Measurements from ENCODE around the gene MTPN.

The MTPN gene

DNA sequence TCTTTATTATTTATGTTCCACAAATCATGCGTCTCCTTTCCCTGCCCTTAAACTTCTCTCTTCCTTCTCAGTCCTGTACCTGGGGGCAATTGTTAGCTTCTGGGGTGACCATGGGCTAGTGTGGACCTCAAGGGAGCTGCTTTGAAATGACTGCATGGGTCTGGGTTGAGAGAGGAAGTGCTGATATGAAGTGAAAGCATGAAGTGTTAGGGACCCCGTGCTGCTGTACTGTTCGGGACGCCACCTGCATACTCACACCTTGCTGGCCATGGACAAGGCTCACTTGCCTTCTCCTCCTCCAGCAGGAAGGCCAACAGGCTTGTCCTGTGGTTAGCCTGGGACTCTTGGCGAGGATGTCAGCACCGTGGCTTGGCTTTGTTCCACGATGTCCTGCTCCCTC is 56.7 kb downstream of the MTPN start:
- no peak for FAIRE-seq

GRCh38 chr7:135919071-135919841 is 57.9 kb downstream of the MTPN start:
- no peak for FAIRE-seq

DNA sequence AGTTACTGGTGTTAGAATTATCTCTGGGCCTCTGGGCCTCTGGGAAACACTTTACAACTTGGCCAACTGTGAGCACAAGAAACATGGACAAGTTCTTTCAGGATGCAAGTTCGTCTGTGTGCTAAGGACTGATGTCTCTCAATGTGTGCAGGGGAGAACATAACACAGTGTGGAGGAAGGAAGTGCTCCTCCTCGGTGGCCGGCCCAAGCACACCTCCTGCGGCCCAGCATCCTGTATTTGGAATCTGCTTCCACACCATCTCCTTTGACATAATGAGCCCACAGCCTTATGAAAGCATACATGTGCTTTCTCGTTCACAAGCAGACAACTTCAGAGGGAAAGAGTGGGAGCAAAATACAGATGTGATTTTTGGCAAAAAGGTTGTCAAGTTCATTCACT is 59.0 kb downstream of the MTPN start:
- FAIRE-seq: no peak

GRCh38 chr7:135917721-135918120 is 59.4 kb downstream of the MTPN start:
- FAIRE-seq: no peak

DNA sequence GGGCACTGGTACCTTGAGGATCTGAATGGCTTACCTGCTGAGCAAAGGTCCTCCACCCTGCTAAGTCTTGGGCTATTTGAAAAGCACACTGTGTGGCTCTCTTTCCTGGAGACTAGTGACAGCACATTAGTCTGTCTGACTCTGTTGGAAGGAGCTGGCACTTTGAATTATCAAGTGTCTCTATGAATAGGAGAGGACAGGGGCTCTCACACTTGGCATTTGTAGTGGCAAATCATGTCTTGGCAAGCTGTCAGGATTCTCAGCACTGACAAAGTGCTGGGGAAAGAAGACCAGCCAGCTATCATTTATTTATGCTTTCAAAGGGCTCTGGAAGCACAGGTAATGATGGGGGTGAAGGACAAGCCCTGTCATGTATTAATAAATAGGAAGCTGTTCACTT is 62.8 kb downstream of the MTPN start:
- no peak for FAIRE-seq

DNA sequence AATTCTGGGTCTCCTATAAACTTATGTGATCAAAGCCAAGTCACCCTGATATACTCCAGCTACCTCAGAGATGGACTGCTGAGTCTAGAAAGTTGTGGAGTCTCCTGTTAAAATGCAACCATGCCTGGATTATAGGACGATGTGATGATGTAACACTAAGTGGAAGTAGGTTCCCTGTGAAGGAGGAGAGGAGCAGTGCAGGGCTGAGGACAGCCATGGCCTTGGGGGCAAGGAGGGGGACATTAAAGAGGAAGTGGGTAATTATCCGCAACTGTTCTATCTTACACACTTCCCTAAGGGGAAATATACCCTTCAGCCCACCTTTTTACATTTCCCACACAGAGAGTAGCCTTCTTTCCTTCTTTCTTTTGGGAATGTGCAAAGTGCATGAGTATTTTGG is 63.8 kb downstream of the MTPN start:
- no peak for FAIRE-seq

GRCh38 chr7:135911099-135911498 is 66.1 kb downstream of the MTPN start:
- no peak for FAIRE-seq

- FAIRE-seq: no peak
These were observed 66.6 kb downstream of the MTPN start for GRCh38 chr7:135910393-135911036.

- FAIRE-seq: peak; percentile 51
These were observed 71.3 kb downstream of the MTPN start for GRCh38 chr7:135905858-135906257.

DNA sequence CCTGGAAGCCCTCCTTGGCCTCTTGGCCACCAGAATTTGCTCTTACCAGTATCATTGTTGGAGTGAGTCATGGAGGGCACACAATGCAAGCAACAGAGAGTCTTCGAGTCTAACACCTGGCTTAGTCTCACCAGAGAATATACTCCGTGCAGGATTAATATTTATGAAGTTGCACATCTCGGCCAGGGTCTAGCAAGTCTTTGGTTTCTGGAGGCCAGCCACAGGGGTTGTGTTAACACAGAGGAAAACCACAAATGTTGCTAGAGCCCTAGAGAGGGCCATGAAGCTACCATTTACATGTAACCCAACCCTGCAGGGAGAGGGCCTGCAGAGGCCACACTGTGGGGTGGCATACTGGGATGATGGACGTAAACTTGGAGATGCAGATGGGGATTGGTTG is 71.8 kb downstream of the MTPN start:
- no peak for FAIRE-seq

DNA sequence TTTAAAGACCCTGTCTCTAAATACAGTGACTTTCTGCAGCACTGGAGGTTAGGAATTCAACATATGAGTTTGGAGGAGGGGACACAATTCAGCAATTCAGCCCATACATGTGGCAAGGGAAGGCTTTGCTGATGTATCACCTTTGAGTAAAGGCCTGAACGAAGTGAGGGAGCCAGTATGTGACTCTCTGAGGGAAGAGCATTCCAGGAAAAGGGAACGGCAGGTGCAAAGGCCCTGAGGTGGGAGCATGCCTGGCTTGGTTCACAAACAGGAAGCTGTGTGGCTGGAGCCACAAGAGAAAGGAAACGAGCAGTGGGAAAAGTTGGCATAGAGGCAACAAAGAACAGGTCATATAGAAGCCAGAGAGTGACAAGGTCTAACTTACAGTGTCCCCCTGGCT is 72.9 kb downstream of the MTPN start:
- no peak for FAIRE-seq

DNA sequence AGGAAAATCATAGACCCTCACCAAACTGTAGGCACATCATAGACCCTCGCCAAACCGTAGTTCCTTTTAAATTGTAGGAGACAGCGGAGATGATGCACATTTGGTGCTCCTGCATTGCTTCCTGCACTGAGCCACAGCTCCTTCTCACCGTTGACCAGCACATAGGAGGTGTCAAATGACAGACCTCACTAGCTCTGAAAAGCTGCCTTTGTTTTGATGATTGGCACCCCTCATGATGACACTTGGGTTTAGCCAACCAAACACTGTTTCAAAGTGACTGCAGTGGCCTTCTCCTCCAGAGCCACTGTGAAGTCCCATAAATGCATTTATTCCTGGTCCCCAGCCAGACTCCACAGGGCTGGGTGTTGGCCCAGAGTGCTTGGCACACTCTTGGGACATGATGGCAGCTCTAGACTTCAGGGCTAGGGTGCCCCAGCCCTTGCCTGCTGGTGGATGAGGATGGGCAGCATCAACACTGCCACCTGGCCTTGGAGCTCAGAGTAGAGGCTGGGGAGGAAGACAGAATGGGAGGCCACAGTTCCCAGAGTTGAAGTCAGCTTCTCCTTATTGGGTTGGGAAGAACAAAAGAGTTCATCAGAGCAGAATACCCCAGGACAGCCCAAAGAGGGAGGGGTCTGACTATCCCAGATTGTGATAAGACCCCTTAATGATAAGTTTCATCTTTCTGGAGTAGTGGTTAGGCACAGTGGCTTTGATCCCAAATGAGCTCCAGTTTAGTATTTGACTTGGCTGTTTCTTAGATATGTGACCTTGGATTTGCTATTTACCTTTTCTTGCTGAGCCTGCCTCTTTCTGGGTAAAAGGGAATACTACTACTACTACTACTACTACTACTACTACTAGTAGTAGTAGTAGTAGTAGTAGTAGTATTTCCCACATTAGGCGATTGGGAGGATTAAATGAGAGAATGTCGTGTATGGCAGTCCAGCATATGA is 75.3 kb downstream of the MTPN start:
- no peak for FAIRE-seq

DNA sequence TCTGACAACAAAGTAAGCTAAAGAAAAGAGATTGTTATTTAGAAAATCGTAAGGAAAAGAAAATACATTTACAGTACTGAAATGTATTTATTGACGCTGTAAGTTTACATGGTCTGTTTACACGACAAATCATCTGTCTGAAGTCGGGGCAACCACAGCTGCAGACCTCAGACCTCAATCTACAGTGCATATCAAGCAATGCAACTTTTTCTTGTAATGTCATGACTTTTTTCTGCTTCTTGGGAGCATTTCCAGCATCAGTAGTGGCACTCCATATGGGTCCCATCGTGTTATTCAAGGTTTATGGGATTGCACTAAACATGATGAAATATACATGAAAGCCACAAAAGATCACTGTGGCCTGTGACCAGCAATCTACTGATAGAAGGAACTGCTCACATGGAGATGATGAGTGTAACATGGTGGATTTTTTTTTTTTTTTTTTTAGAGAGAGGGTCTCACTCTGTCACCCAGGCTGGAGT is 77.1 kb downstream of the MTPN start:
- FAIRE-seq: no peak

DNA sequence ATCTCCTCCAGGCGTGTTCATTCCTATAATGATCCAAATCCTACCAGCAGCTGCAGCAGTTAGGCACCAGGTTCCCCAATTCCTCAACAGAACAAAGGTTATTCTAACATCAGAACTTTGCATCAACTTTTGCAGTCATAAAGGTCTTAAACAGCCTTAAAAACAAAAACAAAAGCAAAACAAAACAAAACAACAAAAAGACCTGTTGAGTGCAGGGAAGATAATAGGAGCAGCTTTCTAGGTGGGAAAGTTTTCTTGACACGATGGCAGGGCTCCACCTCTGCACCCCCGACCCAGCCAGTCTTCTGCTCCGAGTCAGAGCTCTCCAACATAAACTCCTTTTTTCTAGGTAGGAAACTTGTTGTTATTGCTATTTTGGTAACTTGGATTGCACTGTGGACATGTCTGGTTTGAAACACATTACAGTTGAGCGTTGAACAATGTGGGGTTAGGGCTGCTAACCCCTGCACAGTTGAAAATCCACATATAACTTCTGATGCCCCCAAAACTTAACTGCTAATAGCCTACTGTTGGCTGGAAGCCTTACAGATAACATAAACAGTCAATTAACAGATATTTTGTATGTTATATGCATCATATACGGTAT is 77.6 kb downstream of the MTPN start:
- no peak for FAIRE-seq

DNA sequence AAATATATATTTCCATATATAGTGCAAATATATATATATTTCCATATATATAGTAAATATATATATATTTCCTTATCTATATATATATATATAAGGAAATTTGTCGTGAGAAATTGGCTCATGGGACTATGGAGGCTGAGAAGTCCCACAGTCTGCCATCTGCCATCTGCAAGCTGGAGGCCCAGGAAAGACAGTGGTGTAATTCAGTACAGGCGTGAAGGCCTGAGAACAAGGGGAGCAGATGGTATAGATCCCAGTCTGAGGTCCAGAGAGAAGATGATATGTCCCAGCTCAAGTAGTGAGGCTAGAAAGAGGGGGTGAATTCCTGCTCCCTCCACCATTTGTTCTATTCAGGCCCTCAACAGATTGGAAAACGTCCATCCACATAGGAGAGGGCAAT is 78.9 kb downstream of the MTPN start:
- FAIRE-seq: no peak

DNA sequence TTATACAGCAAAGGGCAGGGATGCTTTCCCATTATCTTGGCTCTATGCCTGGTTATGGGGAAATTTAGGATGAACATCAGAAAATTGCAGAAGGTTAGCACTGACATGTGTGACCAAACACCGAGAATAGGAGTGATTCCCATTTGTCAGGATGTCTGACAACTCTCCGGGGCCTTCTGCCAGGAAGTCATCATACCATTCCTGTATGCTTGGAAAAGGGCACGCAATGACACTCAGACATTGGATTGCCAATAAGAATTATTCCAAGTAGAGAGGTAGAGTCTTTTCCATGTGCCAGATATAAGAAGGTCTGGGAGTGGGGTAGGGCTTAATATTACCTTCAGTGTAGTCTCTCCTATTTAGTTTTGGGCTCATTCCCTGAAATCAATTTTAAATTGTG is 82.3 kb downstream of the MTPN start:
- FAIRE-seq: no peak

- no peak for FAIRE-seq
These were observed 87.3 kb downstream of the MTPN start for GRCh38 chr7:135889823-135890222.

DNA sequence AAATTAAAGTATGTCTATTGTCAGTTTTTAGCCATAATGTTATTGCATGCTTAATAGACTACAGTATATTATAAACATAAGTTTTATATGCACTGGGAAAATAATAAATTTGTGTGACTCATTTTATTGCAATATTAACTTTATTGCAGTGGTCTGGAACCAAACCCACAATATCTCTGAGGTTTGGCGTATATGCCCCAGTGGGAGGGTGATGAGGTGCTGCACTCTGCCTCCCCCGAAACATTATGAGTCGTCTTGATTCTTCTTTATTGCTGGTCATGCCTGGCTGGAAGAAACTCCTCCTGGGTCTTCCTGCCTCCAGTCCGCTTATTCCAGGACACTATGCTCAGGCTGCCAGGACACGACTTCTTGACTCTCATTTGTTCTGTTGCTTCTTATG is 88.4 kb downstream of the MTPN start:
- no peak for FAIRE-seq

GRCh38 chr7:135886345-135887132 is 90.6 kb downstream of the MTPN start:
- FAIRE-seq: no peak

- no peak for FAIRE-seq
These were observed 92.5 kb downstream of the MTPN start for GRCh38 chr7:135884495-135885232.

- FAIRE-seq: no peak
These were observed 97.9 kb downstream of the MTPN start for GRCh38 chr7:135879233-135879632.

All from islet of Langerhans (tissue), 1 donor.